Measurements from ENCODE around the gene ITGAV. TPM values are rescaled to one million over a fixed set of nuclear protein-coding genes. Genes with fewer than 3 reads are reported as not detected.

Gene ITGAV
- total and polyA plus RNA-seq, 2 donors (not counting 3 experiments of a cell fraction or from before 2014, with no cell fraction given): 61.8 to 131 TPM

- DNase-seq (ENCODE audit: low read depth, low spot score) (no peak), FAIRE-seq (no peak)
- intact Hi-C loops (cut with micrococcal nuclease) (no loop called here), dilution Hi-C loops (cut with MboI; ENCODE audit: extremely low pct_ligation_motif_present, low sequenced_read_pairs) (no loop called here)
- Histone ChIP-seq H3K27ac (ENCODE audit: insufficient read depth, low read depth, low read length) (no peak overlapping the region), H4K20me1 (replicated peaks; ENCODE audit: control insufficient read depth, extremely low read depth, insufficient read depth, low read length) (no peaks in the 10 kb centered on the region), H3K36me3 (ENCODE audit: control insufficient read depth in 2 of 2, extremely low read depth in 1 of 2, insufficient read depth in 2 of 2, low read length in 2 of 2) (no peaks in the 10 kb centered on the region), H3K9me3 (replicated peaks; ENCODE audit: control insufficient read depth, insufficient read depth, low read length) (no peaks in the 10 kb centered on the region), H3K9ac (replicated peaks; ENCODE audit: extremely low read depth, insufficient read depth, low read length) (no peak overlapping the region), H3K4me3 (replicated peaks in 1 of 3; ENCODE audit: insufficient read depth in 1 of 3, low read depth in 1 of 3, low read length in 3 of 3) (no peak overlapping the region), H3K9me1 (replicated peaks; ENCODE audit: control insufficient read depth, extremely low read depth, insufficient read depth, low read length) (no peaks in the 10 kb centered on the region), H3K4me2 (ENCODE audit: insufficient read depth, low read length) (no peak overlapping the region), H2AFZ (ENCODE audit: low read depth, low read length) (no peak overlapping the region), H3K79me2 (ENCODE audit: control insufficient read depth, insufficient read depth, low read length) (no peaks in the 10 kb centered on the region), H3K4me1 (ENCODE audit: control insufficient read depth, extremely low read depth, insufficient read depth, low read length) (no peaks in the 10 kb centered on the region), H3K27me3 (ENCODE audit: control insufficient read depth in 2 of 2, insufficient read depth in 2 of 2, low read length in 2 of 2) (no peaks in the 10 kb centered on the region)
- TF ChIP-seq CTCF (IDR thresholded peaks at IDR 0.05; ENCODE audit: extremely low read depth in 1 of 2, insufficient read depth in 1 of 2, low read depth in 1 of 2, low read length in 2 of 2) (no peak), POLR2A (IDR thresholded peaks at IDR 0.05; ENCODE audit: low read depth, low read length) (no peak), EZH2 (IDR thresholded peaks at IDR 0.05; ENCODE audit: borderline replicate concordance, low read depth, low read length, severe bottlenecking) (no peak), POLR2AphosphoS5 (IDR thresholded peaks at IDR 0.05; ENCODE audit: insufficient read depth, low read depth, low read length) (no peak), FOS (IDR thresholded peaks at IDR 0.05; ENCODE audit: borderline replicate concordance, insufficient read depth, low read length) (no peak), JUN (IDR thresholded peaks at IDR 0.05; ENCODE audit: borderline replicate concordance, insufficient read depth, insufficient read length, low read depth) (no peak), MYC (IDR thresholded peaks at IDR 0.05; ENCODE audit: low read depth, low read length) (no peak), MAX (IDR thresholded peaks at IDR 0.05; ENCODE audit: insufficient read depth, insufficient read length) (no peak), GATA2 (IDR thresholded peaks at IDR 0.05; ENCODE audit: insufficient read depth, insufficient read length, low read depth, low read length) (no peak)
- no TSS peak for BruUV-seq (replicated peaks)
- CTCF ChIA-PET: no interaction called here
- POLR2A ChIA-PET: no interaction called here
Observed at GRCh38 chr2:186726938-186727337, 137.1 kb downstream of the ITGAV start.
